Left renal pelvis (tissue), 4 donors: ENCODE measurements around the gene FOXP3. TPM values are rescaled to one million over a fixed set of nuclear protein-coding genes. Genes with fewer than 3 reads are reported as not detected.

Source experiments
- DNase-seq, 4 donors: peaks; one replicate each; pipeline ENCODE4 v3.0.0-alpha.2; 2013; ENCODE audit warnings: low read depth in 4 of 4, low spot score in 3 of 4
- polyA plus RNA-seq, 4 donors: library from polyadenylated mRNA; unstranded; fragments of 120-200 nt; gene quantifications; one replicate each; pipeline ENCODE4 v1.2.1, GENCODE V29; 2013; ENCODE audit not compliant: insufficient read length in 4 of 4

FOXP3 gene
- polyA plus RNA-seq, 4 donors, result 0.66 to 0.85 (median 0.79) TPM

- no peak for DNase-seq
Observed at GRCh38 chrX:49276671-49277534, 12.4 kb upstream of the FOXP3 start.

DNA sequence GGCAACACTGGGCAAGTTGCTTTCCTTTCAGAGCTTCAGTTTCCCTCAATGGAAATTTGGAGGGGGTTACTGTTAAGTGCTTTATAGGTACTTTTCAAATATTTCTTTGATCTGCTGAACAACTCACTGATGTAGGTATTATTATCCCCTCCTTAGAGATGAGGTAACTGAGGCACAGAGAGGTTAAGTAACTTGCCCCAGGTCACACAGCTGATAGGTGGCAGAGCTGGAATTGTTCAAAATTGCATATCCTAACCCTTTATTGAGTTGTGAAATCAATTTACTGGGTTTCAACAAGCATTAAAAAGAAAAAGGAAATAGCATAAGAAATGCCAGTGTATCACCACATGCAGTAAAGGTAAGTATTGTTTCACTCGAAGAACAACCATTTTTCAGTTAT is 11.7 kb upstream of the FOXP3 start:
- DNase-seq, result no peak

DNA sequence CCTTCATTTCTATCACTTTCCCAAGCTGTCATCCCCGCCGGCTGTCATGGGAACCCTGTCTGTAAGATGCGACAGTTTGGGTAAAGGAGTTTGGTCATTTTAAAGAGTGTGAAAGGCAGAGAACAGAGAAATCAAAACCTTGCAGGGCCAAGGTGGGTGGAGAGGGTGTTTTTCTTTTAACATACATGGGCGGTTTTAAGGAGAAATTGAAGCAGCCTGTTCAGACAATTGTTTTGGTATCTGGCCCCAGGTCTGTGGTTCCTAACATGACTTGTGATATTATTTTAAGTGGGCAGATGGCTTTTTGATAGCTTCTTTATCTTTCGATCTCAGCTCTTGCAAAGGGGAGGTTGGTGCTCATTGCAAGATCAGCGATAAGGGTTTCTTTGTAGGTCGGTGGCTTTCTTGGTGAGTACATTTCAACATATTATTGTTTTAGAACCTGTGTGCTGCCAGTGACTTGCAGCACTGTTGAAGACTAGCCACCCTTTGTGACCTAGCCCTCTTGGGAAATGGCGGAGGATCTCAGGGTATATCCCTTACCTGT is 8.7 kb upstream of the FOXP3 start:
- no peak for DNase-seq

- DNase-seq, result no peak
Observed at GRCh38 chrX:49272421-49272820, 7.9 kb upstream of the FOXP3 start.

GRCh38 chrX:49271341-49271740 is 6.8 kb upstream of the FOXP3 start:
- DNase-seq, result no peak

DNA sequence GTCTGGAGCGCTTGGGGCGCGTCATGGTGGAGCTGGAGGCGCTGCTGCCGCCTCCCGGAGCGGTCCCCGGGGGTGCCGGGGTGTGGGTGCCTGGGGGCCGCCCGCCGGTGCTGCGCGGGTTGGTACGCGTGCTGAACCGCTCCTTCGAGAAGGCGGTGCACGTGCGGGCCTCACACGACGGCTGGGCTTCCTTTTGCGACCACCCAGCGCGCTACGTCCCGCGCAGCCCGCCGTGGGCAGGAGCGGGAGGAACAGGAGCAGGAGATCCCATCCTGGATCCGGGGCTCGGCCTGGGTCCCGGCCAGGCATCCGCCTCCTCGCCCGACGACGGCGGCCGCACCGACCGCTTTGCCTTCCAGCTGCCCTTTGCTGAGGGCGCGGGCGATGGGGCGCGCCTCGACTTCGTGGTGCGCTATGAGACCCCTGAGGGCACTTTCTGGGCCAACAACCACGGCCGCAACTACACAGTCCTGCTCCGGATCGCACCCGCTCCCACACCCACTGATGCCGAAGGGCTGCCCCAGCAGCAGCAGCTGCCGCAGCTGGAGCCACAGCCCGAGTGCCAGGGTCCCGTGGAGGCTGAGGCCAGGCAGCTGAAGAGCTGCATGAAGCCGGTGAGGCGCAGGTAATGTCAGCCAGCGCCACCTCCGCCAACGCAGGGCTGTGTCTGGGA is 5.9 kb upstream of the FOXP3 start:
- DNase-seq, result no peak

DNA sequence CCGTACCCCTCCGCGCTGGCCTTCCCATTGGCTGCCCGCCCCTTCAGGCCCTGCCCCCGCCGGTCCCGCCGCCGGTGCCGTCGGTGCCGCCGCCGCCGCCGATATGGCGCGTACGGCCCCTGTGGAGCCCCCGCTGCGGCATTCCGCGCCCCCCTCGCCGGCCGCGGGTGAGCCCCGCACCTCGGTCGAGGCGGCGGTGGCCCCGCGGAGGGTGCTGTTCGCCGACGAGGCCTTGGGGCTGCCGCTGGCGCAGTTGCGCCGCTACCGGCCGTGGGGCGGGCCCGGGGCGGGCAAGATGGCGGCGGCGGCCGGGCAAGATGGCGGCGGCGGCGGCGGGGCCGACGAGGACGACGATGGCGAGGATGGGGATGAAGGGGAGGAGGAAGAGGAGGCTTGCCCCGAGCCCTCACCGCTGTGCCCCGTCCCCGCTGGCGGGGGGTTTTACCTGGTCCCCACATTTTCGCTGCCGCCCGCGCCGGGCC is 5.3 kb upstream of the FOXP3 start, which contains the start of gene PPP1R3F:
Gene PPP1R3F (plus strand): TSS at position 27 of the 482 bp plus-strand sequence. CDS start 77 bp downstream, at position 104.
- DNase-seq, result no peak

DNA sequence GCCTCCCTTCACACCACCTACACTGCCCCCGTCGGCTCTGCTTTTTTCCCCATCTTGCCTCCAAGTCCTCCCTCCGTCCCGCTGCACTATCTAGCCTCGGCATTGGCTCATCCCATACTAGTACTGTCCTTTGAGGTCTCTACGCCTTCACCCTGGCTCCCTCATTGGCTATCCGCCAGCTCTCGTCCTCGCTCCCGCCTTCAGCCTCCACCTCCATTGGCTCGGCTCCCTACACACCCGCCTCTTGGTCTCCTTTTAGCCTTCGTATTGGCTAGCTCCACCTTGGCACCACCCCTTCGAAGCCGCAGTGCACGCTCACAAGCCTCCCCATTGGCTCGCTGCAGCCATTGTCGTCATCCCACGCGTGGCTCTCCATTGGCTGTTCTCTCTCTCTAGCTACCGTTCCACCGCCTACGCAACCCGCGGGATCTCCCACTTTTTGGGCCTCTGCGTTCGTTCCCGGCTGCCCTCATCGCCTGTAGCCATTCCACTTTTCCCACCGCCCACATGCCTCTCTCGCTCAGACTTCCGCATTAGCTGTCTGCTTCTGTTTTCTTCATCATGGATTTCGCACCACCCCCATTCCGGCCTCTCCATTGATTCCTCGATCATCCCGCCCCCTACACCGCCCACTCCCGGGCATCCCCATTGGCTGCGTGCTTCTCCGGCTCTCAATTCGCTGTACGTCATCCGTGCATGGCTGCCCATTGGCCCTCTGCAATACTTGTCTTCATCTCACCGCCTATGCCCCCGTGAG is 4.7 kb upstream of the FOXP3 start:
- DNase-seq, result peak; percentile 85 to 92 (median 88)

- no peak for DNase-seq
Observed at GRCh38 chrX:49268702-49269009, 4.1 kb upstream of the FOXP3 start.

GRCh38 chrX:49266523-49267445 is 2.3 kb upstream of the FOXP3 start:
- no peak for DNase-seq

DNA sequence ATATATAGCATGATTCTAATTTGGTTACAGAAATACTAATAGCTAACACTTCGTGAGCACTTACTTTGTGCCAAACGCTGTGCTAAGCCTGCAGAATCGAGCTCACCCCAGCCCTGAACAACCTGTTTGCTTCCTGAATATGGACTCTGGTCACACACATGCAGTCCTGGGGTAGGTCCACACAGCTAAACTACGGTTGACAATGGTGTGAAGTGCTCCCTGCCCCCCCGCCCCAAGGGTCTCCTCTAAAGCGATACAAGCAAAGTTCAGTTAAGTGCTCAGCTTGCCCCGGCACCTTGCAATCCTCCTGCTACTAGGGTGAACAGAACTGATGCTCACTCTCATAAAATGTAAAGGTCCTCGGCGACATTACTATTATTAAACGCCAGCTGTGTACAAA is 879 bp downstream of the FOXP3 start:
- no peak for DNase-seq

GRCh38 chrX:49262603-49263002 is 1.9 kb downstream of the FOXP3 start:
- no peak for DNase-seq

- no peak for DNase-seq
Observed at GRCh38 chrX:49260221-49260985, 4.1 kb downstream of the FOXP3 start.

DNA sequence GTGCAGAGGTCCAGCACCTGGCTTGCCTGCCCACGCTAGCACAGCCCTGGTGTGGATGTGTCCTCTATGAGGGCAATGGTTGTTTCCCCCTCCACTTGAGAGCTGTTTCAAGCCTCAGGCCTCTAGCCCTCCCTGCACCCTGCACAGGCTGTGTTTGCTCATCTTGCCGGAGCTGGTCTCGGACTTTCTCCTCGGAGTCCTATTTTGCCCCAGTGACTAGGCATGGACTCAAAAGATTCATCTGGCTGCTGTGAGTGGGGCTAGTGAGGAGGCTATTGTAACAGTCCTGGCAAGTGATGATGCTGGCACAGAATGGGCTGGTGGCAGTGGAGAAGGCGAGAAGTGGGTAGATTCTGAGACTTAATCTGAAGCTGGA is 5.8 kb downstream of the FOXP3 start:
- no peak for DNase-seq

DNA sequence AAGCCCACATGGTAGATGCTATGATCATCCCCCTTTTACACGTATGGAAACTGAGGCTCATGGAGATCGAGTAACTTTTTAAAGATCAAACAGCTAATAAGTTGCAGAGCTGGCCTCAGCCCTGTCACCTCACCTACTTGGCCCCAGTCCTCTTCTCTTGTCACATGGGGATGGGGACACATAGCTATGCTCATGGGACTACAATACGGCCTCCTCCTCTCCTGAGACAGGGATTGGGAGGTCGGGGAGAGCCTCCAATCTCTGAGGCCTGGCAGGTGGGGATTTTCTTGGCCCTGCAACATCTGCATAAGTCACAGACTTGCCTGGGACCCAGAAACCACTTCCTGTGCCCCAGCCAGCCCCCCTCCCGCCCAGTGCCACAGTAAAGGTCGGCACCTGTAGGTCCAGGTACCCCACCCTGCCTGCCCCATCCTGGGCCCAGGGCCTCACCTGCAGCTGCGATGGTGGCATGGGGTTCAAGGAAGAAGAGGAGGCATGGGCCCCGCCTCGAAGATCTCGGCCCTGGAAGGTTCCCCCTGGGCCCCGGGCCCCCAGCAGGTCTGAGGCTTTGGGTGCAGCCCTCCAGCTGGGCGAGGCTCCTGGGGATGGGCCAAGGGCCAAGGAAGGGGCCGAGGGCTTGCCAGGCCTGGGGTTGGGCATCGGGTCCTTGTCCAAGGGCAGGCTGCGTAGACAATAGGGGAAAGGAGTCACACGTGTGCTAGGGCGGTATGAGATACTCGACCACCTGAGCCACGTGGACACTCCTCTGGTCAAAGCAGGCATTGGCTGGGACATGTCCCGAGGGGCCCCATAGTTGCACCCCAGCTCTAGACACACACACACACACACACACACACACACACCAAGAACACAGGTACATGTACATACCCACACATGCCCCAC is 6.4 kb downstream of the FOXP3 start:
- DNase-seq, result no peak

DNA sequence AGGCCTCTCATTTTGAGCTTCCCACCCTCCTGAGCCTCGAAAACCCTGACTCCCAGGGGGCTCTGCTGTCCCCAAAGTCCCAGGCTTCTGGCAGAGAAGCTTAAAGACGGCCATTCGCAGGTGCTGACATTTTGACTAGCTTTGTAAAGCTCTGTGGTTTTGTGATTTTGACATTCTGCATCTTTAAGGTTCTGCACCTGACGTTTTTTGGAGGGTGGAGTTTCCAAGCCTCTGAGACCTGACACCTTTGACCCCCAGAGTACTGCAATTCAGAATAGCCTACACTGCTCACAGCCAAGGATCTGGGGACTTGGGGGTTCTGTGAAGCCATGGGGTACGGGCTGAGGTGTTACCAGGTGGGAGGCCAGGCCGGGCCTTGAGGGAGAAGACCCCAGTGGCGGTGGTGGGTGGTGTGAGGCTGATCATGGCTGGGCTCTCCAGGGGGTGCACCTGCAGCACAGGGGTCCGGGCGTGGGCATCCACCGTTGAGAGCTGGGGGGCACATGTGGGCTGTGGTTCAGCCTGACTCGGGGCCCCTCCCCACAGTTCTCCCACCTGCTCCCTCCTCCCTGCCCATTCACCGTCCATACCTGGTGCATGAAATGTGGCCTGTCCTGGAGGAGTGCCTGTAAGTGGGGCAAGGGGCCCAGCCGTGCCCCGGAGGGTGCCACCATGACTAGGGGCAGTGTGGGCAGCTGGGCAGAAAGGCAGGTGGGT is 7.3 kb downstream of the FOXP3 start:
- DNase-seq, result no peak

DNA sequence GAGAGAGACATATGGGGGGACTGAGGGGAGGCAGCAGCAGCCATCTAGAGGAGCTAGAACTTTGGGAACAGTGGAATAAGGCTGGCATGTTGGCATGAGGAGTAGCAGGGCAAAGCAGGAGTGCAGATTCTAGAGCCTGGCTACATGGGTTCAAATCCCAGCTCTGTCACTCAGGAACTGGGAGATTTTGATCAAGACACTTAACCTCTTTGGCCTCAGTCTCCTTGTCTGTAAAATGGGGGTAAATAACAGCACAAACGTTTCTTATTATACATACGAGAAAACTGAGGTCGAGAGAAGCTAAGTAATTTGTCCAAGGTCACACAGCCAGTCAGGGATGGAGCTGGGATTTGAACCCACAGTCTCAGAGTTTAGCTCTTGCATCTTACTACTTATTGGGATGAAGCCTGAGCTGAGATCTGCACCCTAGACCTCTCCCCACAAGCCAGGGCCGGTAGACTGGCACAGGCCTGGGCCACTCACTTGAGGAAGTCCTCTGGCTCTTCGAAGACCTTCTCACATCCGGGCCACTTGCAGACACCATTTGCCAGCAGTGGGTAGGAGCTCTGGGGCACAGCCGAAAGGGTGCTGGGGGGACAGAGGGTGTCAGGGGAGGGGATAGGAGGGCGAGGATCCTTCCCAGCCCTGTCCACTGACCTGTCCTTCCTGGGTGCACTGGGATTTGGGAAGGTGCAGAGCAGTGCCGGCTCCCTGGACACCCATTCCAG is 8.1 kb downstream of the FOXP3 start:
- no peak for DNase-seq
